Measurements from ENCODE around the gene EIF2D. TPM values are rescaled to one million over a fixed set of nuclear protein-coding genes. Genes with fewer than 3 reads are reported as not detected.

Gene EIF2D
- total and polyA plus RNA-seq, 2 of the 13 experiments (the other 11 are each of a cell fraction or from before 2014, with no cell fraction given) = 45.1 to 64.9 TPM

GRCh38 chr1:206635080-206635977 is 23.1 kb upstream of the EIF2D start, which contains the start of gene DYRK3 (continued):
- peak; percentile 58 for TF ChIP-seq SKI (IDR thresholded peaks at IDR 0.05; ENCODE audit: partially characterized antibody)
- no peak for TF ChIP-seq ZBTB49 (CRISPR knock-in tag; IDR thresholded peaks at IDR 0.05; ENCODE audit: borderline replicate concordance)
- TF ChIP-seq TEAD3 (CRISPR knock-in tag; optimal IDR thresholded peaks at IDR 0.05; ENCODE audit: borderline replicate concordance) = peak; percentile 42
- peak; percentile 83 for TF ChIP-seq ZNF776 (CRISPR knock-in tag; IDR thresholded peaks at IDR 0.05)
- TF ChIP-seq KLF12 (CRISPR knock-in tag; IDR thresholded peaks at IDR 0.05; ENCODE audit: borderline replicate concordance) = peak; percentile 88; the same call in 1 of the 2 replicates
- TF ChIP-seq ZMYM4 (CRISPR knock-in tag; IDR thresholded peaks at IDR 0.05) = peak; percentile 59; the same call in 1 of the 2 replicates
- no peak for TF ChIP-seq ATM (IDR thresholded peaks at IDR 0.05; ENCODE audit: borderline replicate concordance)
- no peak for TF ChIP-seq MAFK (conservative IDR thresholded peaks at IDR 0.05 in 1 of 2, IDR thresholded peaks at IDR 0.05 in 1 of 2; ENCODE audit: low read length in 2 of 2)
- no peak for TF ChIP-seq SP140L (CRISPR knock-in tag; IDR thresholded peaks at IDR 0.05; ENCODE audit: borderline replicate concordance)
- no peak for TF ChIP-seq PRDM15 (CRISPR knock-in tag; IDR thresholded peaks at IDR 0.05)
- TF ChIP-seq PLRG1 (conservative IDR thresholded peaks at IDR 0.05) = no peak
- TF ChIP-seq DNMT1 (CRISPR knock-in tag; IDR thresholded peaks at IDR 0.05) = no peak
- TF ChIP-seq PPARG (CRISPR knock-in tag; conservative IDR thresholded peaks at IDR 0.05) = 0 out of 2 replicates have a peak, but pooled peaks have one; percentile 34
- TF ChIP-seq ZNF557 (CRISPR knock-in tag; IDR thresholded peaks at IDR 0.05) = no peak
- TF ChIP-seq DPF2 (CRISPR knock-in tag; IDR thresholded peaks at IDR 0.05; ENCODE audit: borderline replicate concordance, low read depth) = no peak
- TF ChIP-seq CCDC6 (CRISPR knock-in tag; IDR thresholded peaks at IDR 0.05) = no peak; the same call in 1 of the 2 replicates
- TF ChIP-seq EZH2 (conservative IDR thresholded peaks at IDR 0.05; ENCODE audit: low read depth, low read length) = no peak
- no peak for TF ChIP-seq ZNF883 (CRISPR knock-in tag; IDR thresholded peaks at IDR 0.05; ENCODE audit: not compliant biosample characterization)
- TF ChIP-seq ZBTB46 (CRISPR knock-in tag; IDR thresholded peaks at IDR 0.05; ENCODE audit: borderline replicate concordance) = peak; percentile 33; the same call in 1 of the 2 replicates
- no peak for TF ChIP-seq ZNF790 (CRISPR knock-in tag; IDR thresholded peaks at IDR 0.05; ENCODE audit: borderline replicate concordance)
- TF ChIP-seq ZNF230 (CRISPR knock-in tag; IDR thresholded peaks at IDR 0.05) = peak; percentile 61; the same call in 1 of the 2 replicates
- no peak for TF ChIP-seq ZFYVE20 (CRISPR knock-in tag; IDR thresholded peaks at IDR 0.05; ENCODE audit: borderline replicate concordance, low read depth)
